DOHH2 (cell line): ENCODE data around the gene ADGRG6.

Experiments
- EZH2phosphoT487 ChIP-seq: fragments of 200-600 bp; sonication (generic); IDR thresholded peaks from 2 replicates; pipeline ENCODE4 v1.6.1; 2017; ENCODE audit warnings: borderline replicate concordance, mild to moderate bottlenecking, antibody characterized with exemption, low read length, moderate library complexity, mixed read lengths
- TF ChIP-seq, protein P1 (sequence below): fragments of 200-600 bp; sonication (generic); IDR thresholded peaks from one replicate; pipeline ENCODE4 v1.5.1; 2014; ENCODE audit warnings: antibody characterized with exemption, mild to moderate bottlenecking, low read depth, low read length; ENCODE audit not compliant: poor library complexity, severe bottlenecking

DNA sequence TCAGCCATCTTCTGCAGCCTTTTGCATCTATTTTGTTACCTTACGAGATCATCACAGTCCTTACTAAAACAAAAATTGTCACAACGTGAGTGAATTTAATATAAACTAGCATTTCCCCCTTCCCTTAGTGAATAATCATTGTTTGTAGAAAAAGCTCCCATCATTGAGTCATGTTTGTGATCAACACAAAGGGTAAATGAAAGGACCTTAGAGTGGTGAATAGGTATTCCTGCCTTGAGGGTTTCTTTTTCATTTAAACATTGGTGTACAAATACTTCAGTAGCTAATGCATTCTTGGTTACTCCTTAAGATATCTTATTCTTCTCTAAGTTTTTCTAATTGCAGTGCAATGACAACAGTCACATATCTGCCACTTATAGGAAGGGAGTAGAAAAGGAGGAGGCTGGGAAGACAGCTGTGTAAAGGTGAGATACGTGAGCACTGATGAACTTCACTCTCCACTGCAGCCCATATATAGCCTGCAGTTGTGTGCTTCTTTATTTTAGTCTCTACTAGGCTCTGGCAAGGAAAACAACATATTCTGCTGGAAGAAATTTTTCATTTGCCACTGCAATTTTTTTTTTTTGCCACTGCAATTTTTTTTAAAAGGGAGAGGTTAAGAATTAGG lies 27.8 kb downstream of the ADGRG6 start:
- TF ChIP-seq, protein P1, sequence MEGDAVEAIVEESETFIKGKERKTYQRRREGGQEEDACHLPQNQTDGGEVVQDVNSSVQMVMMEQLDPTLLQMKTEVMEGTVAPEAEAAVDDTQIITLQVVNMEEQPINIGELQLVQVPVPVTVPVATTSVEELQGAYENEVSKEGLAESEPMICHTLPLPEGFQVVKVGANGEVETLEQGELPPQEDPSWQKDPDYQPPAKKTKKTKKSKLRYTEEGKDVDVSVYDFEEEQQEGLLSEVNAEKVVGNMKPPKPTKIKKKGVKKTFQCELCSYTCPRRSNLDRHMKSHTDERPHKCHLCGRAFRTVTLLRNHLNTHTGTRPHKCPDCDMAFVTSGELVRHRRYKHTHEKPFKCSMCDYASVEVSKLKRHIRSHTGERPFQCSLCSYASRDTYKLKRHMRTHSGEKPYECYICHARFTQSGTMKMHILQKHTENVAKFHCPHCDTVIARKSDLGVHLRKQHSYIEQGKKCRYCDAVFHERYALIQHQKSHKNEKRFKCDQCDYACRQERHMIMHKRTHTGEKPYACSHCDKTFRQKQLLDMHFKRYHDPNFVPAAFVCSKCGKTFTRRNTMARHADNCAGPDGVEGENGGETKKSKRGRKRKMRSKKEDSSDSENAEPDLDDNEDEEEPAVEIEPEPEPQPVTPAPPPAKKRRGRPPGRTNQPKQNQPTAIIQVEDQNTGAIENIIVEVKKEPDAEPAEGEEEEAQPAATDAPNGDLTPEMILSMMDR = no peak
- TF ChIP-seq EZH2phosphoT487 = no peak
